ENCODE results near the gene NFIA.

Gene NFIA

GRCh38 chr1:61160526-61160925, 78.2 kb downstream of the NFIA start:
- no peak for DNase-seq

GRCh38 chr1:61162520-61163258, 80.3 kb downstream of the NFIA start:
- DNase-seq, result no peak

GRCh38 chr1:61163355-61163754, 81.0 kb downstream of the NFIA start:
- DNase-seq, result no peak

- DNase-seq, result no peak
Measured at GRCh38 chr1:61165402-61165801, 83.0 kb downstream of the NFIA start.

- DNase-seq, result no peak
Measured at GRCh38 chr1:61167309-61167708, 84.9 kb downstream of the NFIA start.

- no peak for DNase-seq
Measured at GRCh38 chr1:61169045-61169444, 86.7 kb downstream of the NFIA start.

GRCh38 chr1:61169634-61170033, 87.3 kb downstream of the NFIA start:
- no peak for DNase-seq

GRCh38 chr1:61170328-61171238, 88.2 kb downstream of the NFIA start:
- no peak for DNase-seq

- no peak for DNase-seq
Measured at GRCh38 chr1:61171346-61171745, 89.0 kb downstream of the NFIA start.

- DNase-seq, result no peak
Measured at GRCh38 chr1:61171974-61172373, 89.6 kb downstream of the NFIA start.

- DNase-seq, result no peak
Measured at GRCh38 chr1:61173118-61173517, 90.8 kb downstream of the NFIA start.

GRCh38 chr1:61174060-61174795, 91.9 kb downstream of the NFIA start:
- no peak for DNase-seq

- no peak for DNase-seq
Measured at GRCh38 chr1:61175976-61176375, 93.6 kb downstream of the NFIA start.

- no peak for DNase-seq
Measured at GRCh38 chr1:61181067-61182038, 99.0 kb downstream of the NFIA start.

GRCh38 chr1:61182049-61182448, 99.7 kb downstream of the NFIA start:
- DNase-seq, result no peak

- DNase-seq, result no peak
Measured at GRCh38 chr1:61182480-61182879, 100.1 kb downstream of the NFIA start.

- DNase-seq, result no peak
Measured at GRCh38 chr1:61183471-61184039, 101.2 kb downstream of the NFIA start.

- no peak for DNase-seq
Measured at GRCh38 chr1:61184040-61184713, 101.8 kb downstream of the NFIA start.

GRCh38 chr1:61184714-61185106, 102.3 kb downstream of the NFIA start:
- no peak for DNase-seq

GRCh38 chr1:61186753-61187152, 104.4 kb downstream of the NFIA start:
- no peak for DNase-seq

Measured in stimulated activated CD4-positive, alpha-beta T cell treated with anti-CD3 and anti-CD28 coated beads, Interleukin-2, amount 100 ng/mL, for 24 hours (primary cell).